IMR-90 (cell line): ENCODE results near the gene IL1RL1. TPM values are rescaled to one million over a fixed set of nuclear protein-coding genes. Genes with fewer than 3 reads are reported as not detected.

Source experiments
- ATAC-seq: fragments of 200-7000 bp; cut with Tn5 transposase; 2 replicates; pipeline ENCODE4 v1.9.1; 2020; ENCODE audit warnings: low read depth, mild to moderate bottlenecking, moderate library complexity
- BruUV-seq: library from RNA; stranded (reverse); fragments of 400-500 nt; replicated peaks from 2 replicates; lab custom pipeline; 2021; lab: Mats Ljungman, UMichigan
- CTCF ChIA-PET: fragments of 300-600 bp; formaldehyde crosslinking; extraction: SDS; loops from one replicate; lab custom pipeline; 2021; ENCODE audit warnings: antibody characterized with exemption; lab: Yijun Ruan, JAX
- POLR2A ChIA-PET: fragments of 300-600 bp; sonication (Branson Sonifier 250); formaldehyde crosslinking; loops from one replicate; lab custom pipeline; 2022; ENCODE audit warnings: antibody characterized with exemption; ENCODE audit not compliant: unreplicated experiment; lab: Charles Lee
- DNase-seq: peaks from one replicate; pipeline ENCODE4 v3.0.0; 2013
- H2AFZ ChIP-seq: replicated peaks from 2 replicates; pipeline ENCODE3; 2013; ENCODE audit warnings: low read length, mild to moderate bottlenecking; ENCODE audit not compliant: poor library complexity
- H2AK5ac ChIP-seq: 2 replicates; pipeline ENCODE4 v1.6.1; 2013; ENCODE audit warnings: low read depth, low read length, inconsistent platforms
- H2AK9ac ChIP-seq: replicated peaks from 2 replicates; pipeline ENCODE3; 2013; ENCODE audit warnings: mild to moderate bottlenecking, low read depth, low read length, moderate library complexity; ENCODE audit not compliant: poor library complexity
- H2BK120ac ChIP-seq: 2 replicates; pipeline ENCODE4 v1.6.1; 2013; ENCODE audit warnings: low read depth, low read length, inconsistent platforms
- H2BK15ac ChIP-seq: 3 replicates; pipeline ENCODE4 v1.6.1; 2013; ENCODE audit warnings: low read depth, low read length, inconsistent platforms
- H2BK20ac ChIP-seq: 2 replicates; pipeline ENCODE4 v1.6.1; 2013; ENCODE audit warnings: low read depth, mild to moderate bottlenecking, inconsistent platforms, low read length, moderate library complexity
- H2BK5ac ChIP-seq: 2 replicates; pipeline ENCODE4 v1.6.1; 2013; ENCODE audit warnings: mild to moderate bottlenecking, low read depth, low read length, inconsistent platforms; ENCODE audit not compliant: poor library complexity, severe bottlenecking
- H3K14ac ChIP-seq: replicated peaks from 2 replicates; pipeline ENCODE4 v1.6.1; 2013; ENCODE audit warnings: low read depth, low read length, inconsistent platforms
- H3K18ac ChIP-seq: 2 replicates; pipeline ENCODE4 v1.6.1; 2013; ENCODE audit warnings: low read depth, low read length, control low read depth
- H3K23ac ChIP-seq: 2 replicates; pipeline ENCODE4 v1.6.1; 2013; ENCODE audit warnings: low read depth, low read length, inconsistent platforms
- H3K27ac ChIP-seq: 2 replicates; pipeline ENCODE4 v1.5.1; 2013; ENCODE audit warnings: mild to moderate bottlenecking, control low read depth, low read length; ENCODE audit not compliant: insufficient read depth
- H3K27me3 ChIP-seq: 2 replicates; pipeline ENCODE4 v1.6.1; 2013; ENCODE audit warnings: low read length; ENCODE audit not compliant: control insufficient read depth, insufficient read depth
- H3K36me3 ChIP-seq: 2 replicates; pipeline ENCODE4 v1.6.1; 2013; ENCODE audit warnings: low read length, mixed read lengths; ENCODE audit not compliant: control insufficient read depth, insufficient read depth
- H3K4ac ChIP-seq: 2 replicates; pipeline ENCODE4 v1.6.1; 2013; ENCODE audit warnings: low read depth, low read length, inconsistent platforms
- H3K4me1 ChIP-seq: 2 replicates; pipeline ENCODE4 v1.6.1; 2013; ENCODE audit warnings: low read length, mixed read lengths; ENCODE audit not compliant: control insufficient read depth, insufficient read depth
- H3K4me2 ChIP-seq: 2 replicates; pipeline ENCODE4 v1.6.1; 2013; ENCODE audit warnings: low read depth, mild to moderate bottlenecking, control low read depth, low read length, moderate library complexity
- H3K4me3 ChIP-seq: 2 replicates; pipeline ENCODE4 v1.5.1; 2013; ENCODE audit warnings: low read depth, mild to moderate bottlenecking, control low read depth, low read length, moderate library complexity; ENCODE audit not compliant: insufficient read depth
- H3K56ac ChIP-seq: 2 replicates; pipeline ENCODE4 v1.6.1; 2013; ENCODE audit warnings: low read length, inconsistent platforms; ENCODE audit not compliant: insufficient read depth; ENCODE audit errors: extremely low read depth
- H3K79me1 ChIP-seq, 2 experiments: 2 replicates each; pipeline ENCODE4 v1.6.1; 2013; ENCODE audit warnings: low read length in 2 of 2, inconsistent platforms in 1 of 2, low read depth in 1 of 2
- H3K9ac ChIP-seq: 2 replicates; pipeline ENCODE4 v1.6.1; 2013; ENCODE audit warnings: low read depth, low read length, control low read depth
- H3K9me1 ChIP-seq: 2 replicates; pipeline ENCODE4 v1.6.1; 2013; ENCODE audit warnings: low read length, inconsistent platforms; ENCODE audit not compliant: insufficient read depth
- H3K9me3 ChIP-seq: 2 replicates; pipeline ENCODE4 v1.6.1; 2013; ENCODE audit warnings: low read length; ENCODE audit not compliant: control insufficient read depth, insufficient read depth
- H4K20me1 ChIP-seq: 2 replicates; pipeline ENCODE4 v1.6.1; 2013; ENCODE audit warnings: low read length, inconsistent platforms; ENCODE audit not compliant: insufficient read depth
- H4K5ac ChIP-seq: 2 replicates; pipeline ENCODE4 v1.6.1; 2013; ENCODE audit warnings: mild to moderate bottlenecking, low read depth, low read length, control low read depth
- H4K8ac ChIP-seq, 2 experiments: 2 replicates each; pipeline ENCODE4 v1.6.1; 2013; ENCODE audit warnings: low read depth in 2 of 2, low read length in 2 of 2, control low read depth in 1 of 2, inconsistent platforms in 1 of 2
- H4K91ac ChIP-seq: 2 replicates; pipeline ENCODE4 v1.6.1; 2013; ENCODE audit warnings: low read depth, low read length, inconsistent platforms; ENCODE audit not compliant: insufficient read depth
- BHLHE40 ChIP-seq: fragments of 150-350 bp; IDR thresholded peaks from 2 replicates; pipeline ENCODE4 v1.6.1; 2016; ENCODE audit warnings: mild to moderate bottlenecking, low read depth, low read length
- CEBPB ChIP-seq: IDR thresholded peaks from 2 replicates; pipeline ENCODE4 v1.6.1; 2012; ENCODE audit warnings: low read depth, low read length, improper control_type of control experiment
- CHD1 ChIP-seq: IDR thresholded peaks from 2 replicates; pipeline ENCODE4 v1.6.1; 2012; ENCODE audit warnings: low read depth, low read length, improper control_type of control experiment
- FOS ChIP-seq: fragments of 150-350 bp; IDR thresholded peaks from 2 replicates; pipeline ENCODE4 v1.6.1; 2016; ENCODE audit warnings: low read depth, low read length
- MAZ ChIP-seq: IDR thresholded peaks from 2 replicates; pipeline ENCODE4 v1.6.1; 2012; ENCODE audit warnings: low read depth, mild to moderate bottlenecking, low read length, improper control_type of control experiment, moderate library complexity, borderline replicate concordance
- NFE2L2 ChIP-seq: fragments of 150-350 bp; IDR thresholded peaks from 2 replicates; pipeline ENCODE4 v1.6.1; 2016; ENCODE audit warnings: low read depth, mild to moderate bottlenecking, low read length
- POLR2A ChIP-seq: IDR thresholded peaks from 2 replicates; pipeline ENCODE4 v1.6.1; 2012; ENCODE audit warnings: mild to moderate bottlenecking, low read depth, low read length
- RAD21 ChIP-seq: IDR thresholded peaks from 2 replicates; pipeline ENCODE4 v1.6.1; 2012; ENCODE audit warnings: low read length, improper control_type of control experiment
- RCOR1 ChIP-seq: IDR thresholded peaks from 2 replicates; pipeline ENCODE4 v1.6.1; 2012; ENCODE audit warnings: mild to moderate bottlenecking, low read length, improper control_type of control experiment; ENCODE audit not compliant: insufficient replicate concordance
- RFX5 ChIP-seq: IDR thresholded peaks from 2 replicates; pipeline ENCODE4 v1.8.0; 2012; ENCODE audit warnings: low read depth, mild to moderate bottlenecking, low read length, moderate library complexity
- SMC3 ChIP-seq: fragments of 150-350 bp; IDR thresholded peaks from 2 replicates; pipeline ENCODE4 v1.6.1; 2016; ENCODE audit warnings: low read depth, mild to moderate bottlenecking, antibody characterized with exemption, low read length, moderate library complexity
- WGBS, 2 experiments: methylation state at CpG; one replicate each; pipeline versions ENCODE4 v1.1.5 to v1.1.7; 2013; ENCODE audit warnings: missing lambda C conversion rate in 2 of 2; ENCODE audit not compliant: insufficient read length in 1 of 2; ENCODE audit errors: extremely low coverage in 2 of 2; 5-methylcytosine and 5-hydroxymethylcytosine counted together
- dilution Hi-C: fragments of 300-500 bp; cut with HindIII; formaldehyde crosslinking; loops from one replicate; pipeline ENCODE4 v1.14.3; 2018; ENCODE audit warnings: low sequenced_read_pairs; ENCODE audit not compliant: unreplicated experiment
- in situ Hi-C: fragments of 300-500 bp; cut with MboI; formaldehyde crosslinking; loops from 3 replicates; pipeline ENCODE4 v1.14.3; 2019; ENCODE audit warnings: low sequenced_read_pairs, inconsistent platforms, mixed read lengths
- intact Hi-C: fragments of 100-400 bp; cut with micrococcal nuclease; formaldehyde crosslinking; loops from 2 replicates; pipeline ENCODE4 v1.10.0; 2022
- polyA plus RNA-seq, 3 experiments: library from polyadenylated mRNA; depleted of rRNA; stranded (reverse); fragments of >200 nt; gene quantifications; 2 replicates each; pipeline ENCODE4 v1.2.3, GENCODE V29; 2012; ENCODE audit warnings: low replicate concordance in 1 of 3
- total RNA-seq: library from RNA; depleted of rRNA; stranded (reverse); fragments of >200 nt; gene quantifications from 2 replicates; pipeline ENCODE4 v1.2.3, GENCODE V29; 2012
- TF ChIP-seq, protein P1 (sequence below): conservative IDR thresholded peaks from 2 replicates; pipeline ENCODE4 v1.5.1; 2012; ENCODE audit warnings: mild to moderate bottlenecking, low read depth, low read length, improper control_type of control experiment
- TF ChIP-seq, protein P2 (sequence below): fragments of 150-350 bp; IDR thresholded peaks from 2 replicates; pipeline ENCODE4 v1.6.1; 2016; ENCODE audit warnings: low read depth, mild to moderate bottlenecking, low read length, moderate library complexity, borderline replicate concordance

IL1RL1 gene
- total and polyA plus RNA-seq, 2 of the 4 experiments (the other 2 are of a cell fraction): under 0.01 to 0.14 TPM

DNA sequence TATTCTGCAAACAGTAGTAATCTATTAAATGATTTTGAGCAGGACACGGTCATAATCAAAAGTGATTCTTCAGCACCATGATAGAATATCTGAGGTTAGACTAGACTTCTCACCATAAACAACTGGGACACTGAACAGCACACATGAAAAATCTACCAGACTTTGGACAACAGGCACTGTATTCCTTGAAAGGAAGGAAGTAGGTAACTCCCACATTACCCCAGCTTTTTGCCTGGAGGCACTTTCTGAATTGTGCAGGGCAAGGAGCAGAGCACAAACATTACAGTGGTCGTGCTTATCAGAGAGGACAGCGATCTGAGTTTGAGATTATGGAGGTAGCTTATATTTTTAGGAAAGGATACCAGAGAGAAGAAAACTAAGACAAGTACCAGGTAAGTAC, 25.3 kb upstream of the IL1RL1 start:
- Histone ChIP-seq H4K91ac (no peak overlapping the region), H4K8ac (no peak overlapping the region), H3K9me3 (no peaks in the 10 kb centered on the region), H3K23ac (no peak overlapping the region), H2BK120ac (no peak overlapping the region), H3K4me3 (no peak overlapping the region), H2AK5ac (no peak overlapping the region), H3K4me1 (peaks cover 2% of the 10 kb centered on the region), H3K27ac (no peak overlapping the region), H2BK5ac (no peak overlapping the region), H4K20me1 (no peaks in the 10 kb centered on the region), H2AFZ (no peak overlapping the region), H3K36me3 (no peaks in the 10 kb centered on the region), H3K4ac (no peak overlapping the region), H3K27me3 (no peaks in the 10 kb centered on the region; the same call in 1 of the 2 replicates), H3K79me1 (no peaks in the 10 kb centered on the region), H2AK9ac (no peak overlapping the region), H3K4me2 (no peak overlapping the region), H3K9me1 (no peaks in the 10 kb centered on the region; the same call in 1 of the 2 replicates), H4K5ac (no peak overlapping the region), H2BK20ac (no peak overlapping the region), H3K56ac (no peak overlapping the region), H2BK15ac (no peak overlapping the region), H3K18ac (no peak overlapping the region), H3K9ac (no peak overlapping the region), H3K14ac (no peak overlapping the region)
- ChIA-PET POLR2A (no interaction called here), CTCF (interaction anchor here (1.1 to 1.5 kb wide), 2 partner anchors 10 to 45 kb away, joined by 3 read pairs; no protein-coding TSS in a partner anchor)
- intact Hi-C loops (no loop called here), in situ Hi-C loops (no loop called here), dilution Hi-C loops (no loop called here)
- DNase-seq (no peak), ATAC-seq (no peak)
- 60% methylated on average over 1 of the region's 3 CpGs; no CpG with 5 or more reads in 1 of the 2 experiments for WGBS, 2 experiments
- TF ChIP-seq BHLHE40 (no peak), CEBPB (no peak), FOS (no peak), POLR2A (no peak), SMC3 (no peak), RCOR1 (no peak), NFE2L2 (no peak), CHD1 (no peak), RAD21 (no peak), RFX5 (no peak), MAZ (no peak)
- TF ChIP-seq, protein P1, sequence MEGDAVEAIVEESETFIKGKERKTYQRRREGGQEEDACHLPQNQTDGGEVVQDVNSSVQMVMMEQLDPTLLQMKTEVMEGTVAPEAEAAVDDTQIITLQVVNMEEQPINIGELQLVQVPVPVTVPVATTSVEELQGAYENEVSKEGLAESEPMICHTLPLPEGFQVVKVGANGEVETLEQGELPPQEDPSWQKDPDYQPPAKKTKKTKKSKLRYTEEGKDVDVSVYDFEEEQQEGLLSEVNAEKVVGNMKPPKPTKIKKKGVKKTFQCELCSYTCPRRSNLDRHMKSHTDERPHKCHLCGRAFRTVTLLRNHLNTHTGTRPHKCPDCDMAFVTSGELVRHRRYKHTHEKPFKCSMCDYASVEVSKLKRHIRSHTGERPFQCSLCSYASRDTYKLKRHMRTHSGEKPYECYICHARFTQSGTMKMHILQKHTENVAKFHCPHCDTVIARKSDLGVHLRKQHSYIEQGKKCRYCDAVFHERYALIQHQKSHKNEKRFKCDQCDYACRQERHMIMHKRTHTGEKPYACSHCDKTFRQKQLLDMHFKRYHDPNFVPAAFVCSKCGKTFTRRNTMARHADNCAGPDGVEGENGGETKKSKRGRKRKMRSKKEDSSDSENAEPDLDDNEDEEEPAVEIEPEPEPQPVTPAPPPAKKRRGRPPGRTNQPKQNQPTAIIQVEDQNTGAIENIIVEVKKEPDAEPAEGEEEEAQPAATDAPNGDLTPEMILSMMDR: no peak
- TF ChIP-seq, protein P2, sequence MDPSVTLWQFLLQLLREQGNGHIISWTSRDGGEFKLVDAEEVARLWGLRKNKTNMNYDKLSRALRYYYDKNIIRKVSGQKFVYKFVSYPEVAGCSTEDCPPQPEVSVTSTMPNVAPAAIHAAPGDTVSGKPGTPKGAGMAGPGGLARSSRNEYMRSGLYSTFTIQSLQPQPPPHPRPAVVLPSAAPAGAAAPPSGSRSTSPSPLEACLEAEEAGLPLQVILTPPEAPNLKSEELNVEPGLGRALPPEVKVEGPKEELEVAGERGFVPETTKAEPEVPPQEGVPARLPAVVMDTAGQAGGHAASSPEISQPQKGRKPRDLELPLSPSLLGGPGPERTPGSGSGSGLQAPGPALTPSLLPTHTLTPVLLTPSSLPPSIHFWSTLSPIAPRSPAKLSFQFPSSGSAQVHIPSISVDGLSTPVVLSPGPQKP: no peak
- BruUV-seq: no TSS peak
